K562 (cell line): ENCODE results near the gene C16orf90. TPM values are rescaled to one million over a fixed set of nuclear protein-coding genes. Genes with fewer than 3 reads are reported as not detected.

Source experiments
- ATAC-seq: fragments of 200-7000 bp; cut with Tn5 transposase; 3 replicates; pipeline ENCODE4 v1.9.1; 2020; ENCODE audit warnings: moderate library complexity
- BruUV-seq: library from RNA; stranded (reverse); fragments of 400-500 nt; replicated peaks from 2 replicates; lab custom pipeline; 2021; lab: Mats Ljungman, UMichigan
- CTCF ChIA-PET: fragments of 300-600 bp; formaldehyde crosslinking; extraction: SDS; loops from one replicate; lab custom pipeline; 2021; ENCODE audit warnings: low intra/inter-chr PET ratio; lab: Yijun Ruan, JAX
- POLR2A ChIA-PET: fragments of 300-600, 350-650 bp; sonication (Branson Sonifier 250); formaldehyde crosslinking; extraction: SDS; loops from one replicate; lab custom pipeline; 2021; ENCODE audit warnings: antibody characterized with exemption, inconsistent platforms; lab: Yijun Ruan, JAX
- DNase-seq, 4 experiments: peaks; one replicate each; pipeline versions ENCODE4 v3.0.0 to v3.0.0-alpha.2; 2011 to 2018; ENCODE audit warnings: low spot score in 3 of 4, mixed read lengths in 3 of 4; ENCODE audit errors: extremely low read depth in 1 of 4
- FAIRE-seq: peaks from 2 replicates; lab custom pipeline; 2011; peaks lifted over from hg19 to GRCh38; lab: Jason Lieb, UNC
- H2AFZ ChIP-seq: 2 replicates; pipeline ENCODE4 v1.6.0; 2011; ENCODE audit warnings: low read depth, low read length, control low read depth, inconsistent platforms
- H3K27ac ChIP-seq: fragments of 200-600 bp; 3 replicates; pipeline ENCODE4 v1.8.0; 2011; ENCODE audit warnings: low read depth, mild to moderate bottlenecking, control low read depth, inconsistent platforms, low read length, moderate library complexity, mixed read lengths; ENCODE audit errors: extremely low read depth
- H3K27me3 ChIP-seq, 2 experiments: fragments of 300-600 bp in 1 of 2; 2 replicates in 1 of 2; 3 replicates in 1 of 2; pipeline versions ENCODE4 v1.6.0 to v1.8.0; 2011; ENCODE audit warnings: inconsistent platforms in 2 of 2, low read length in 2 of 2, mild to moderate bottlenecking in 1 of 2, mixed read lengths in 1 of 2, moderate library complexity in 1 of 2; ENCODE audit not compliant: control insufficient read depth in 2 of 2, insufficient read depth in 2 of 2
- H3K36me3 ChIP-seq: fragments of 300-600 bp; 3 replicates; pipeline ENCODE4 v1.8.0; 2011; ENCODE audit warnings: mild to moderate bottlenecking, low read length, inconsistent platforms; ENCODE audit not compliant: control insufficient read depth, insufficient read depth
- H3K4me1 ChIP-seq, 2 experiments: fragments of 200-600 bp in 1 of 2; replicated peaks in 1 of 2; 2 replicates in 1 of 2; 3 replicates in 1 of 2; pipeline versions ENCODE4 v1.5.1 to v1.8.0; 2011; ENCODE audit warnings: inconsistent platforms in 2 of 2, low read length in 2 of 2, mild to moderate bottlenecking in 1 of 2, mixed read lengths in 1 of 2, moderate library complexity in 1 of 2; ENCODE audit not compliant: control insufficient read depth in 2 of 2, insufficient read depth in 2 of 2
- H3K4me2 ChIP-seq: 2 replicates; pipeline ENCODE4 v1.6.1; 2011; ENCODE audit warnings: low read length, control low read depth, inconsistent platforms, mixed read lengths; ENCODE audit not compliant: insufficient read depth
- H3K4me3 ChIP-seq: fragments of 200-600 bp; sonication (generic), shearing (Covaris generic); 2 replicates; pipeline ENCODE4 v1.5.1; 2016; ENCODE audit warnings: control low read depth, inconsistent platforms
- H3K79me2 ChIP-seq: fragments of 200-600 bp; 3 replicates; pipeline ENCODE4 v1.8.0; 2011; ENCODE audit warnings: low read length, inconsistent platforms; ENCODE audit not compliant: control insufficient read depth, insufficient read depth
- H3K9ac ChIP-seq, 2 experiments: 2 replicates each; pipeline versions ENCODE4 v1.6.0 to v1.6.1; 2011; ENCODE audit warnings: low read depth in 2 of 2, low read length in 2 of 2, control low read depth in 1 of 2, inconsistent platforms in 1 of 2, mild to moderate bottlenecking in 1 of 2, mixed read lengths in 1 of 2; ENCODE audit not compliant: insufficient read depth in 1 of 2
- H3K9me1 ChIP-seq: one replicate; pipeline ENCODE4 v1.6.0; 2011; ENCODE audit warnings: inconsistent platforms, mild to moderate bottlenecking, low read length, moderate library complexity; ENCODE audit not compliant: control insufficient read depth, insufficient read depth
- H3K9me3 ChIP-seq: replicated peaks from 2 replicates; pipeline ENCODE4 v1.5.1; 2011; ENCODE audit warnings: low read depth, low read length, inconsistent platforms; ENCODE audit not compliant: control insufficient read depth, insufficient read depth
- H4K20me1 ChIP-seq: replicated peaks from 2 replicates; pipeline ENCODE4 v1.6.1; 2011; ENCODE audit warnings: low read length, inconsistent platforms, mixed read lengths; ENCODE audit not compliant: control insufficient read depth, insufficient read depth
- FOSL1 ChIP-seq: fragments of 200-800 bp; sonication (Bioruptor generic); conservative IDR thresholded peaks from 2 replicates; pipeline ENCODE4 v1.6.1; 2016; ENCODE audit warnings: missing genetic modification characterization, missing compliant biosample characterization
- HDAC6 ChIP-seq: IDR thresholded peaks from 2 replicates; pipeline ENCODE4 v1.6.1; 2012; ENCODE audit warnings: low read depth, mild to moderate bottlenecking, control low read depth, inconsistent platforms, low read length, moderate library complexity
- ZKSCAN3 ChIP-seq: fragments of 250-450 bp; sonication (Bioruptor Pico); IDR thresholded peaks from 2 replicates; pipeline ENCODE4 v1.4.0; 2020
- ZNF197 ChIP-seq: fragments of 200-800 bp; sonication (Bioruptor generic); IDR thresholded peaks from 2 replicates; pipeline ENCODE4 v1.6.1; 2016; ENCODE audit warnings: low read depth, missing genetic modification characterization, missing compliant biosample characterization
- ZNF764 ChIP-seq: fragments of 250-450 bp; sonication (Bioruptor Pico); IDR thresholded peaks from 2 replicates; pipeline ENCODE4 v1.4.0; 2020; ENCODE audit warnings: low read depth, mild to moderate bottlenecking, moderate library complexity
- WGBS: fragments of 100-300 bp; shearing (Covaris generic); methylation state at CpG from one replicate; pipeline ENCODE4 v1.1.6; 2016; ENCODE audit warnings: low coverage, mixed read lengths; ENCODE audit not compliant: insufficient coverage; ENCODE audit errors: missing lambda C conversion rate; 5-methylcytosine and 5-hydroxymethylcytosine counted together
- in situ Hi-C: fragments of 300-500 bp; cut with MboI; formaldehyde crosslinking; loops from 4 replicates; pipeline ENCODE4 v1.15.0; 2018; ENCODE audit warnings: inconsistent platforms, mixed read lengths
- intact Hi-C: fragments of 100-400 bp; cut with micrococcal nuclease; formaldehyde crosslinking; loops from 2 replicates; pipeline ENCODE4 v1.14.2; 2022
- polyA plus RNA-seq, 8 experiments: library from polyadenylated mRNA; depleted of rRNA in 4 of 8; stranded (reverse) in 5 of 8; unstranded in 3 of 8; fragments of >200 nt; fragmentation: Nextera tagmentation in 2 of 8; fragmentation: Illumina TruSeq in 1 of 8; extraction: Ambion mirVana in 2 of 8; extraction: Trizol in 1 of 8; gene quantifications; 2 replicates each; pipeline versions ENCODE4 v1.2.1 to v1.2.3, GENCODE V29; 2011 to 2014; ENCODE audit warnings: inconsistent platforms in 1 of 8, missing spikeins in 1 of 8
- total RNA-seq, 7 experiments: library from RNA; depleted of rRNA in 6 of 7; stranded (reverse); fragments of >200 nt in 6 of 7; fragmentation: Illumina TruSeq in 2 of 7; extraction: Trizol in 2 of 7; gene quantifications; 2 replicates each; pipeline versions ENCODE4 v1.2.1 to v1.2.3, GENCODE V29; 2011 to 2021; ENCODE audit warnings: low replicate concordance in 1 of 7
- TF ChIP-seq, protein P1 (sequence below): fragments of 450-650 bp; formaldehyde crosslinking; IDR thresholded peaks from 2 replicates; pipeline ENCODE4 v1.4.0; 2020; ENCODE audit warnings: mild to moderate bottlenecking, mixed read lengths

The C16orf90 gene
- total and polyA plus RNA-seq, 9 of the 15 experiments (the other 6 are each of a cell fraction or from before 2014, with no cell fraction given): not detected

DNA sequence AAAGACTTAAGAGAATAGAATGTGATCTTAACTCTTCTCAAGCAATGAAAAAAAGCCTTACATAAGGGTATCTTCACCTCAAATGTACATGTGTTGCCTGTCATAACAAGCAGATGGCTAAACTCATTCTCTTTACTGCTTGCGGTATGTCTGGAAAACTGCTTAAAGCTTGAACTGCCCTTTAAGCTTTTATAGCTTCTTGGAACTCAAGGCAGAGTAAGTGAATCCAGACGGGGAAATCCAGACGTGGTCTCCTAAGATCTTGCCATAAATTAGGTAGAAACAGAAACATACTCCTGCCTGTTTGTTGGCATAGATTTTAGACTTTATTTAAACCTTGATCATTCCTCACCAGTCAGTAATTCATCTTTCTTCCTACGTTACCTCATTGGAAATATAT, 25.1 kb upstream of the C16orf90 start:
- BruUV-seq: no TSS peak
- Histone ChIP-seq H3K27me3 (no peaks in the 10 kb centered on the region), H3K27ac (no peak overlapping the region), H3K9ac (no peak overlapping the region), H3K9me3 (no peaks in the 10 kb centered on the region), H4K20me1 (no peaks in the 10 kb centered on the region), H3K4me2 (no peak overlapping the region), H3K4me1 (0 out of 5 replicates have a peak, but pooled peaks cover 0 to 3% of the 10 kb centered on the region in 2 experiments), H3K79me2 (no peaks in the 10 kb centered on the region), H3K9me1 (no peaks in the 10 kb centered on the region), H2AFZ (no peak overlapping the region), H3K36me3 (peaks cover 8% of the 10 kb centered on the region; the same call in 1 of the 3 replicates), H3K4me3 (no peak overlapping the region)
- in situ Hi-C loops (no loop called here), intact Hi-C loops (no loop called here)
- no peak for FAIRE-seq
- ChIA-PET POLR2A (no interaction called here), CTCF (no interaction called here)
- WGBS: 51% methylated on average over 4 of the region's 4 CpGs
- no peak for TF ChIP-seq HDAC6
- no peak for TF ChIP-seq ZKSCAN3
- TF ChIP-seq, protein P1, sequence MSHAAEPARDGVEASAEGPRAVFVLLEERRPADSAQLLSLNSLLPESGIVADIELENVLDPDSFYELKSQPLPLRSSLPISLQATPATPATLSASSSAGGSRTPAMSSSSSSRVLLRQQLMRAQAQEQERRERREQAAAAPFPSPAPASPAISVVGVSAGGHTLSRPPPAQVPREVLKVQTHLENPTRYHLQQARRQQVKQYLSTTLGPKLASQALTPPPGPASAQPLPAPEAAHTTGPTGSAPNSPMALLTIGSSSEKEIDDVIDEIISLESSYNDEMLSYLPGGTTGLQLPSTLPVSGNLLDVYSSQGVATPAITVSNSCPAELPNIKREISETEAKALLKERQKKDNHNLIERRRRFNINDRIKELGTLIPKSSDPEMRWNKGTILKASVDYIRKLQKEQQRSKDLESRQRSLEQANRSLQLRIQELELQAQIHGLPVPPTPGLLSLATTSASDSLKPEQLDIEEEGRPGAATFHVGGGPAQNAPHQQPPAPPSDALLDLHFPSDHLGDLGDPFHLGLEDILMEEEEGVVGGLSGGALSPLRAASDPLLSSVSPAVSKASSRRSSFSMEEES: no peak
- TF ChIP-seq ZNF197 (CRISPR knock-in tag): no peak
- TF ChIP-seq FOSL1: no peak
- no peak for TF ChIP-seq ZNF764 (CRISPR knock-in tag)
- DNase-seq: no peak
- no peak for ATAC-seq
